GM13977 (cell line): Measurements from ENCODE around the gene MRPL17.
A peak's percentile ranks its signal among the peaks of the same experiment; 100 is the strongest.

Experiments used
- DNase-seq: peaks from one replicate; pipeline ENCODE4 v3.0.0; 2012; ENCODE audit warnings: low spot score
- CTCF ChIP-seq: IDR thresholded peaks from 2 replicates; pipeline ENCODE4 v1.5.1; 2012; ENCODE audit warnings: mild to moderate bottlenecking, control low read depth; ENCODE audit not compliant: insufficient read depth; ENCODE audit errors: extremely low read depth, missing control alignments
- in situ Hi-C: fragments of 300-500 bp; cut with MboI; formaldehyde crosslinking; loops from one replicate; pipeline ENCODE4 v1.12.0; 2022; ENCODE audit warnings: low sequenced_read_pairs, low pct_unique_long_range_greater_than_20kb, mixed read lengths, inconsistent platforms; ENCODE audit not compliant: unreplicated experiment

MRPL17 gene

DNA sequence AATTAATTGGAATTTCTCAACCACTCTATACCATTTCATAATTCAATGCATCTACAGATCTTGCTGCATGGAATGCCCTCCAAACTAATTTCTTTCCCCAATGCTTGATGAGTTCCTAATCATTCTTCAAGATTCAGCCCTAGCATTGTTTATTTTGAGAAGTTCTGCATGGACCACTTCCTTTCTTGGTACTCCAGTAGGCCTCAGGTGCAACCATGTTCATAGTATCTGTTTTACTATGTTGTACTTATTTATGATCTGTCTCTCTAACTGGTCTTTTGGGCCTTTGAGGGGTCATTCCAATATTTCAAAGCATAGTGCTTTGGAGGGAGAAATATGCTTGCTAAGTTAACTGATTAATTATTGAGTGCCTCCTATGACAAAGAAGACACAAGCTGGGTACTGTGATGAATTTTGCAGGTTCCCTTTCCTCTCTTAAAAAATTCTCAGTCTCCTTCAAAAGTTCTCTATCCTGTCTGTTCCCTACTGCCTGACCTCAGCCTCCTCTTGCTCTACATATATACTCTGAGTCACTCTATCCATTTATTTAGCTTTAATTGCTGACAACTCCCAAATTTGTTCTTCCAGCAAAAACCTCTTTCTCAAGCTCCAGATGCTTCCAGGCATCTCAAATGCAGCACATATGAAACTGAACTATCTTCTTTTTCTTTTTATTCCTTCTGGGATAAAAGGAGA is 9.5 kb downstream of the MRPL17 start:
- no peak for DNase-seq
- no peak for TF ChIP-seq CTCF
- in situ Hi-C loops, result no loop called here

DNA sequence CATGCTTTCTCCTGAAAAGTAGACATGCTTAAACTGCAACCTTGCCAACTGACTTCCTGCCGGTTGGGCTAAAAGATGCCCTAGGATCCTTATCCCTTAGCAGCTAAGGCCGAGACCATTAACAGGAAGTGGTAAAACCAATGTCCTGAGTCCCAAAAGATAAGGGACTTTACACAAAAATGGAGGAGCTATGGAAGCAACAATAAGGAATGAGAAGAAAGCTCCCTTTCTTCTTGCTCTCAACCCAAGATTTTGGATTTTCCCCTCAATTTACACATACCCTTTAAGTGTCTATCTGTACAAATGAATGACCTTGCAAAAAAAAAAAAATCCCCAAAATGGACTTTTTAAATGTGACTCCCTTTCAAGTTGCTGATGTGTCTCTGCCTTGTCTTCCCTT is 11.1 kb downstream of the MRPL17 start:
- no peak for DNase-seq
- in situ Hi-C loops, result no loop called here
- TF ChIP-seq CTCF, result no peak

DNA sequence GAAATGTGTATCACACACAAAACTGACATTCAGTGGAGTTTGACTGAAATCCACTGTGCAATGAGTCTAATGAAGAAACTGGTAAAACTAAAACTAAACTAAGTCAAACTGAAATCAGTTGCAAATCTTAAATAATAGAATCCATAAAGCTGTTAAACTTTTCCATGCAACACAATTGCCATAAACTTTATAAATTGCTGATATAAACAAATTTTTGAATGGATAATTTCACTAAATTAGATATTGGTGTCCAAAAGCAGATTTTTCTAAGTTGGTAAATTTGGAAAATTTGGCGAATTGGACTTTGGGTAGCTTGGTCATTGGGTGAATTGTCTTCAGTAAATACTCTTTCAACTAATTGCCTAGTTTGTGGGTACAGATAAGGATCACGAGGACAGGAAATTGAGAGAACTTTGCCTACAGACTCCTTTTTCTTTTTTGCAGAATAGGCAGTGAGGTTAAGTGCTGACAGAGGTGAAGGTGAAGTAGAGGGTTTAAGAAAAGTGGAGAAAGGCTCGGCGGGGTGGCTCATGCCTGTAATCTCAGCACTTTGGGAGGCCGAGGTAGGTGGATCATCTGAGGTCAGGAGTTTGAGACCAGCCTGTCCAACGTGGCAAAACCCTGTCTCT is 12.8 kb downstream of the MRPL17 start:
- no peak for TF ChIP-seq CTCF
- in situ Hi-C loops, result no loop called here
- DNase-seq, result no peak

- peak; percentile 39 for TF ChIP-seq CTCF
- in situ Hi-C loops, result no loop called here
- no peak for DNase-seq
Observed at GRCh38 chr11:6667733-6668374, 15.3 kb downstream of the MRPL17 start.

DNA sequence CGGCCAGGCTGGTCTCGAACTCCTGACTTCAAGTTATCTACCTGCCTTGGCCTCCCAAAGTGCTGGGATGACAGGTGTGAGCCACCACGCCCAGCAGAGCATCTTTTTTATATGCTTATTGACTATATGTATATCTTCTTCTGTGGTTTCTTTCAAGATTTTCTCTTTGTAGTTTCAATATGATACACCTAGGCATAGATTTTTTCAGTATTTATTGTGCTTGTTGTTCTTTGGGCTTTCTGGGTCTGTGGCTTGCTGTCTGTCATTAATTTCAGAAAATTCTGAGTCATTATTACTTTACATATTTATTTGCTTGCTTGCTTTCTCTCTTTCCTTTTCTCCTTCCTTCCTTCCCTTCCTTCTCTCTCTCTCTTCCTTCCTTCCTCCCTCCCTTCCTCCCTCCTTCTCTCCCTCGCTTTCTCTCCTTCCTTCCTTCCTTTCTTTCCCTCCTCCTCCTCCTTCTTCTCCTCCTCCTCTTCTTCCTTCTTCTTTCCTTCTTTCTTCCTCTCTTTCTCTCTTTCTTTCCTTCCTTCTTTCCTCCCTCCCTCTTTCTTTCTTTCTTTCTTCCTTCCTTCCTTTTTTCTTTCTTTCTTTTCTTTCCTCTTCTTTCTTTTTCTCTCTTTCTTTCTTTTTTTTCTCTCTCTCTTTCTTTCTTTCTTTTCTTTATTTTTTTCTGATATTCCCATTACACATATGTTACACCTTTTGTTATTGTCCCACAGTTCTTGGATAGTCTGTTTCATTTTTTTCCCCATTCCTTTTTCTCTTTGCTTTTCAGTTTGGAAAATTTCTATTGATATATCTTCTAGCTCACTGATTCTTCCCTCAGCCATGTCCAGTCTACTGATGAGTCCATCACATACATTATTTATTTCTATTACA is 16.6 kb downstream of the MRPL17 start:
- DNase-seq, result no peak
- TF ChIP-seq CTCF, result no peak
- in situ Hi-C loops, result no loop called here

DNA sequence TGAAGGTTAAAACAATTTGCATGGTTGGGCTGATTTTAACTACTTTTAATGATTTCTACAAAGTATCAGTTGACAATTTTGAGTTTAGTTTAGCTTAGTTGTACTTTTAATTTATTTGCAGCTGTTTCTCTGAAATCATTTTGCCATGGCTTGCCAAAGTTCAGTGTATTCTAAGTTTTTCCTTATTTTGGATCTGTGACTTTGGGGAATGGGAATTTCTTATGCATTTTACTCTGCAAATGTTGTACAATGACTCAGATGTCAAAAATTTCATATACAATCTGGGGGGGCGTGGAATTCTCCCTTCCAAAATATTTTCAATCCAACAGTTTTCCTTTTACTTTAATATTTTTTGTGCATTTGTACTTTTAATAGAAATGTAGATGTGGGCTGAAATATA is 18.6 kb downstream of the MRPL17 start:
- no peak for DNase-seq
- in situ Hi-C loops, result no loop called here
- TF ChIP-seq CTCF, result no peak
